NB4 (cell line): ENCODE data around the gene APP.

Source experiments
- POLR2A ChIP-seq: IDR thresholded peaks from 2 replicates; pipeline ENCODE4 v1.6.1; 2011; ENCODE audit warnings: mild to moderate bottlenecking; ENCODE audit not compliant: insufficient read length; ENCODE audit errors: extremely low read depth
- TF ChIP-seq, protein P1 (sequence below): IDR thresholded peaks from one replicate; pipeline ENCODE4 v1.5.1; 2012; ENCODE audit warnings: low read depth, low read length
- TF ChIP-seq, protein P2 (sequence below): IDR thresholded peaks from 2 replicates; pipeline ENCODE4 v1.6.1; 2011; ENCODE audit warnings: low read depth, low read length

DNA sequence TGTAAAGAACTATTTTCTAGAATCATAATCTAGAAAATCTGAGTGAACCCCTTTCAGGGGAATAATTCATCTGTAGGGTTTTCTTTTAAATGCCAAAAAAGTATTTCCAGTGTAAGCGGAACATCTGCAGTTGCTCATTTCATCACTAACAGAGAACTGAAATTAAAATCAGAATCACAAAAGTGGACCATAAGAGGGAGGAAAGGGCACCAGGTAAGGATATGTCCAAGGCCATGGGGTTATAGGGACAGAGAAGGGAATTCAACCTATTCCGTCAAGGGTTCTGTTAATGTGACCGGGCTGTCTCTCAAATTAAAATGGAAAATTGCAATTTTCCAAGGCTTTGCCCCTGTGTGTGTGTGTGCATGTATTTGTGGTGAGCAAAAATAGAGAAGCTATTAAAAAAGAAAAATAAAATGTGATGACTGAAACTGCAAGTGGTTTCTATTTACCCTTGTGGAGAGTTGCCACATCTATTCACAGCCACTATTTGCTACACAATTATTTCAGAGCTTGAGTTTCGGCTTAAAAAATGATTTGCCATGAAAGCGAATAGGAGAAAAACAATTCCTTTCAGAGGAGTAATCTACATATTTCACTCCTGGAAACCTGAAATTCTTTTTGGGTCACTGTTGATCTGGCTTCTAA, 53.1 kb downstream of the APP start:
- TF ChIP-seq, protein P1, sequence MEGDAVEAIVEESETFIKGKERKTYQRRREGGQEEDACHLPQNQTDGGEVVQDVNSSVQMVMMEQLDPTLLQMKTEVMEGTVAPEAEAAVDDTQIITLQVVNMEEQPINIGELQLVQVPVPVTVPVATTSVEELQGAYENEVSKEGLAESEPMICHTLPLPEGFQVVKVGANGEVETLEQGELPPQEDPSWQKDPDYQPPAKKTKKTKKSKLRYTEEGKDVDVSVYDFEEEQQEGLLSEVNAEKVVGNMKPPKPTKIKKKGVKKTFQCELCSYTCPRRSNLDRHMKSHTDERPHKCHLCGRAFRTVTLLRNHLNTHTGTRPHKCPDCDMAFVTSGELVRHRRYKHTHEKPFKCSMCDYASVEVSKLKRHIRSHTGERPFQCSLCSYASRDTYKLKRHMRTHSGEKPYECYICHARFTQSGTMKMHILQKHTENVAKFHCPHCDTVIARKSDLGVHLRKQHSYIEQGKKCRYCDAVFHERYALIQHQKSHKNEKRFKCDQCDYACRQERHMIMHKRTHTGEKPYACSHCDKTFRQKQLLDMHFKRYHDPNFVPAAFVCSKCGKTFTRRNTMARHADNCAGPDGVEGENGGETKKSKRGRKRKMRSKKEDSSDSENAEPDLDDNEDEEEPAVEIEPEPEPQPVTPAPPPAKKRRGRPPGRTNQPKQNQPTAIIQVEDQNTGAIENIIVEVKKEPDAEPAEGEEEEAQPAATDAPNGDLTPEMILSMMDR = no peak
- no peak for TF ChIP-seq POLR2A
- TF ChIP-seq, protein P2, sequence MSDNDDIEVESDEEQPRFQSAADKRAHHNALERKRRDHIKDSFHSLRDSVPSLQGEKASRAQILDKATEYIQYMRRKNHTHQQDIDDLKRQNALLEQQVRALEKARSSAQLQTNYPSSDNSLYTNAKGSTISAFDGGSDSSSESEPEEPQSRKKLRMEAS = no peak
